GDM1 (cell line): Measurements from ENCODE around the gene TTBK1.

Experiments
- DNase-seq: peaks from one replicate; lab custom pipeline; 2025; lab: John Stamatoyannopoulos, UW

The TTBK1 gene

GRCh38 chr6:43223175-43223574 lies 20.1 kb upstream of the TTBK1 start:
- DNase-seq = no peak

GRCh38 chr6:43226192-43226851 lies 17.0 kb upstream of the TTBK1 start:
- DNase-seq = no peak

- peak; percentile 62 for DNase-seq
Measured at GRCh38 chr6:43228951-43229802, 14.1 kb upstream of the TTBK1 start, which contains the start of gene DNPH1. Gene DNPH1, minus strand, starts transcription at chr6:43229481. Its CDS starts 25 bp downstream, at chr6:43229456.

- DNase-seq = no peak
Measured at GRCh38 chr6:43229803-43230620, 13.3 kb upstream of the TTBK1 start.

- no peak for DNase-seq
Measured at GRCh38 chr6:43231053-43231452, 12.2 kb upstream of the TTBK1 start.

- no peak for DNase-seq
Measured at GRCh38 chr6:43231735-43232450, 11.4 kb upstream of the TTBK1 start.

GRCh38 chr6:43235841-43236240 lies 7.4 kb upstream of the TTBK1 start:
- DNase-seq = no peak

GRCh38 chr6:43239054-43239453 lies 4.2 kb upstream of the TTBK1 start:
- DNase-seq = no peak

GRCh38 chr6:43240950-43241349 lies 2.3 kb upstream of the TTBK1 start:
- no peak for DNase-seq

- DNase-seq = no peak
Measured at GRCh38 chr6:43241446-43241845, 1.8 kb upstream of the TTBK1 start.

- DNase-seq = no peak
Measured at GRCh38 chr6:43243664-43244321, 512 bp downstream of the TTBK1 start.

GRCh38 chr6:43246301-43247113 lies 3.2 kb downstream of the TTBK1 start:
- no peak for DNase-seq

- no peak for DNase-seq
Measured at GRCh38 chr6:43247114-43247999, 4.1 kb downstream of the TTBK1 start.

- no peak for DNase-seq
Measured at GRCh38 chr6:43248101-43248500, 4.8 kb downstream of the TTBK1 start.

GRCh38 chr6:43248791-43249190 lies 5.5 kb downstream of the TTBK1 start:
- no peak for DNase-seq

GRCh38 chr6:43250992-43251373 lies 7.7 kb downstream of the TTBK1 start:
- no peak for DNase-seq

GRCh38 chr6:43253401-43253800 lies 10.1 kb downstream of the TTBK1 start:
- no peak for DNase-seq

- no peak for DNase-seq
Measured at GRCh38 chr6:43254138-43254817, 11.0 kb downstream of the TTBK1 start.

- no peak for DNase-seq
Measured at GRCh38 chr6:43254846-43255245, 11.6 kb downstream of the TTBK1 start.
